ENCODE data around the gene SLC2A11.

DNA sequence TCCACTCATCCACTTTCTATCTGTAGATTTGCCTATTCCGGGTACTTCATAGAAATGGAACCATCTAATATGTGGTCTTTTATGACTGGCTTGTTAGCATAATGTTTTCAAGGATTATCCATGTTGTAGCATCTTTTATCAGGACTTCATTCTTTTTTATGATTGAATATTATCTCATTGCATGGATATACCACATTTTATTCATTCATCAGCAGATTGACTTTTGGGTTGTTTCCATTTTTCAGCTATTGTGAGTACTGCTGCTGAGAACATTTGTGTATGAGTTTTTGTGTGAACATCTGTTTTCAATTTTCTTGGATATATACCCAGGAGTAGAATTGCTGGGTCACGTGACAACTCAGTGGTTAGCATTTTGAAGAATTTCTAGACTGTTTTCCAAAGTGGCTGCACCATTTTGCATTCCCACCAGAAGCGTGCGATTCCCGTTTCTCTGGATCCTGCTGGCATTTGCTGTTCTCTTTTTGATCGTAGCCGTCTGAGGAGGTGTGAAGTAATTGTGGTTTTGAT, 27.8 kb upstream of the SLC2A11 start:
- TF ChIP-seq, protein P1, sequence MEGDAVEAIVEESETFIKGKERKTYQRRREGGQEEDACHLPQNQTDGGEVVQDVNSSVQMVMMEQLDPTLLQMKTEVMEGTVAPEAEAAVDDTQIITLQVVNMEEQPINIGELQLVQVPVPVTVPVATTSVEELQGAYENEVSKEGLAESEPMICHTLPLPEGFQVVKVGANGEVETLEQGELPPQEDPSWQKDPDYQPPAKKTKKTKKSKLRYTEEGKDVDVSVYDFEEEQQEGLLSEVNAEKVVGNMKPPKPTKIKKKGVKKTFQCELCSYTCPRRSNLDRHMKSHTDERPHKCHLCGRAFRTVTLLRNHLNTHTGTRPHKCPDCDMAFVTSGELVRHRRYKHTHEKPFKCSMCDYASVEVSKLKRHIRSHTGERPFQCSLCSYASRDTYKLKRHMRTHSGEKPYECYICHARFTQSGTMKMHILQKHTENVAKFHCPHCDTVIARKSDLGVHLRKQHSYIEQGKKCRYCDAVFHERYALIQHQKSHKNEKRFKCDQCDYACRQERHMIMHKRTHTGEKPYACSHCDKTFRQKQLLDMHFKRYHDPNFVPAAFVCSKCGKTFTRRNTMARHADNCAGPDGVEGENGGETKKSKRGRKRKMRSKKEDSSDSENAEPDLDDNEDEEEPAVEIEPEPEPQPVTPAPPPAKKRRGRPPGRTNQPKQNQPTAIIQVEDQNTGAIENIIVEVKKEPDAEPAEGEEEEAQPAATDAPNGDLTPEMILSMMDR (IDR thresholded peaks at IDR 0.05; ENCODE audit: poor library complexity, severe bottlenecking): no peak
- TF ChIP-seq POLR2AphosphoS5 (IDR thresholded peaks at IDR 0.05) (no peak), EZH2 (IDR thresholded peaks at IDR 0.05; ENCODE audit: borderline replicate concordance, insufficient read depth, low read length, poor library complexity, severe bottlenecking) (no peak), TAF1 (IDR thresholded peaks at IDR 0.05; ENCODE audit: low read depth) (no peak), RAD21 (conservative IDR thresholded peaks at IDR 0.05) (no peak)
- TF ChIP-seq, protein P2, sequence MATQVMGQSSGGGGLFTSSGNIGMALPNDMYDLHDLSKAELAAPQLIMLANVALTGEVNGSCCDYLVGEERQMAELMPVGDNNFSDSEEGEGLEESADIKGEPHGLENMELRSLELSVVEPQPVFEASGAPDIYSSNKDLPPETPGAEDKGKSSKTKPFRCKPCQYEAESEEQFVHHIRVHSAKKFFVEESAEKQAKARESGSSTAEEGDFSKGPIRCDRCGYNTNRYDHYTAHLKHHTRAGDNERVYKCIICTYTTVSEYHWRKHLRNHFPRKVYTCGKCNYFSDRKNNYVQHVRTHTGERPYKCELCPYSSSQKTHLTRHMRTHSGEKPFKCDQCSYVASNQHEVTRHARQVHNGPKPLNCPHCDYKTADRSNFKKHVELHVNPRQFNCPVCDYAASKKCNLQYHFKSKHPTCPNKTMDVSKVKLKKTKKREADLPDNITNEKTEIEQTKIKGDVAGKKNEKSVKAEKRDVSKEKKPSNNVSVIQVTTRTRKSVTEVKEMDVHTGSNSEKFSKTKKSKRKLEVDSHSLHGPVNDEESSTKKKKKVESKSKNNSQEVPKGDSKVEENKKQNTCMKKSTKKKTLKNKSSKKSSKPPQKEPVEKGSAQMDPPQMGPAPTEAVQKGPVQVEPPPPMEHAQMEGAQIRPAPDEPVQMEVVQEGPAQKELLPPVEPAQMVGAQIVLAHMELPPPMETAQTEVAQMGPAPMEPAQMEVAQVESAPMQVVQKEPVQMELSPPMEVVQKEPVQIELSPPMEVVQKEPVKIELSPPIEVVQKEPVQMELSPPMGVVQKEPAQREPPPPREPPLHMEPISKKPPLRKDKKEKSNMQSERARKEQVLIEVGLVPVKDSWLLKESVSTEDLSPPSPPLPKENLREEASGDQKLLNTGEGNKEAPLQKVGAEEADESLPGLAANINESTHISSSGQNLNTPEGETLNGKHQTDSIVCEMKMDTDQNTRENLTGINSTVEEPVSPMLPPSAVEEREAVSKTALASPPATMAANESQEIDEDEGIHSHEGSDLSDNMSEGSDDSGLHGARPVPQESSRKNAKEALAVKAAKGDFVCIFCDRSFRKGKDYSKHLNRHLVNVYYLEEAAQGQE (IDR thresholded peaks at IDR 0.05; ENCODE audit: borderline replicate concordance): no peak
